ENCODE data around the gene KLRF1. TPM values are rescaled to one million over a fixed set of nuclear protein-coding genes. Genes with fewer than 3 reads are reported as not detected.

KLRF1 gene
- total and polyA plus RNA-seq, 4 donors, result 0.21 to 0.40 (median 0.23) TPM

DNA sequence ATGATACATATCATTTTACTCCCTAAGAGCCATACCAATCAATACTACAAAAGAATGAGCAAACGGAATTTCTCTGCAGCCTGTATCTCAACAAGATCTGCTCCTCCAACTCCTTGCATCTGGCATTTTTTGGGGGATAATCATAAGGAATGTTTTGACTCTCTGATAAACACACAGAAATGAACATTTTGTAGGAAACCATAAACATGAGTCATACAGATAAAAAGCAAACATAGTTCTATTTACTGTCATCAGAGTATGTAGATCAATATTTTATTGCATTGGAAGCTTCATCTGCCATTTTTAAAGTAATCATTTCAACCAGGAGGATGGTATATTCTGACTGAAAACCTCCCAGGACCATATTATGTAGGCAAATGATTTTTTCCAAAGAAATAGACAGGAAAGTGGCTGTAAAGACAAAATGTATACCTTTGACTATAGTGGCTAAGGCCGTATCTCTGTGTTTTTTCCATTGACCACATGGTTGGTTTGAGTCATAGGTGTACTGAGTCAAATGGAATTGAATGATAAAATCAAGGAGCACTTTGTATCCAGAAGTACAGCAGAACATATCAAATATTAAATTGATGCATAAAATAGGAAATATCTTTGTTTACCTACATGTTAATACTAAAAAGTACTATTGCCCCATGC lies 34.2 kb upstream of the KLRF1 start:
- no peaks in the 10 kb centered on the region for H3K27me3 ChIP-seq (ENCODE audit: control insufficient read depth, insufficient read depth, low read length)
- H3K4me3 ChIP-seq (ENCODE audit: low read depth, low read length), result no peak overlapping the region
- no CpG with 5 or more reads among the region's 2 CpGs for WGBS (ENCODE audit: insufficient coverage)
- DNase-seq (ENCODE audit: low read depth in 4 of 6, low spot score in 6 of 6), result no peak
- no peaks in the 10 kb centered on the region for H3K9me3 ChIP-seq (ENCODE audit: control insufficient read depth, insufficient read depth, low read length)
- H3K27ac ChIP-seq (ENCODE audit: low read depth, low read length), result no peak overlapping the region
- H3K36me3 ChIP-seq (ENCODE audit: control insufficient read depth, insufficient read depth, low read length), result no peaks in the 10 kb centered on the region
- no peaks in the 10 kb centered on the region for H3K4me1 ChIP-seq (ENCODE audit: control insufficient read depth, insufficient read depth, low read length)

DNA sequence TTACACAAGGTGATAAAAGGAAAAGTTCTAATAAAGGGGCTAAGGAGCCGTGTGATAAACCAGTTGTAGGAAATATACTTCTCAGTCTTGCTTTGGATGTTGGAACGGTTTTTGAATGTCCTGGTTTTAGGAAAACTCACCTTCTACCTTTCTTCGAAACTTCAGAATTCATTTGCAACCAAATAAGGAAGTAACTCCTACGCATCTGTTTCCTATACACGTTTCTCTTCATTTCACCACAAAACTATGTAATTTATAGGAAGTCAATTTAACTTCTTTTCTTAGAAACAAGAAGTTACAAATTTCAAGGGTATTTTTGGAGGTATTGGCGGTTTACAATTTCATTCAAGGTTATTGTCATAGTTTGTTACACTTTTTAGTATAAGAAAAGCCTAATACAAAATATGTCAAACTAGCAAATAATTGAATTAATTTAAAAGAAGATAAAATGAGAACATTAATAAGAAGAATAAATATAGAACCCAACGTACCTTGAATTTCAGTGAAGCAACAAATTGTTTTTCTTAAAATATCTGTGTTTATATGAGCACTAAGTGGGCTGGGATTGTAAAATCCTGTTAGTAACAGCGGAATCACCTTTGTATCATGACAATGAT lies 33.4 kb upstream of the KLRF1 start:
- WGBS (ENCODE audit: insufficient coverage), result no CpG with 5 or more reads among the region's 8 CpGs

DNA sequence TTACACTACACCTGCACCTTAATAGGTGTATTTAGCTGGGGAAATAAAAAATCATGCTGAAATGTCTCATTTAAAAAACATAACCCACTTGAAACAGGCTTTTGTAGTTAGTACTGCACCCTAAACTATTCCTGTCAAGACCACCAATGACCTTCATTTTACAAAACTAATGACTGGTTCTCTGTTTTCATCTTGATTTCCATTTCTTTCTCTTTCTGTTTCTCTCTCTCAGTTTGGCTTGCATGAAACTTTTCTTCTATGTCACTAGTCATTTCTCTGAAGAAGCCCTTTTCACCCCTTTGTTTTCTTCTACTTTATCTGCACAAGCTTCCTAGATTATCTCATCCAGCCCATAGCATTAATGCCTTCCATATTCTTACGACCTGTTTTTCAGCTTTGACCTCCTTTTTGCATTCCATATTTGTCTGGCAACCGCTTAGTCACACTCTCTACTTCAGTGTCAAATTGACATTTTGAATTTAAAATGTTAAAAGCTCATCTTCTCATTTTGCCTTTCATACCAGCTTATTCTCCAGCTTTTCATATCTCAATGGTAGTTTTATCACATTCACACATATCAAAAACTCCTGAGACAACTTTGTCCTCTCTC lies 32.7 kb upstream of the KLRF1 start:
- Histone ChIP-seq H3K36me3 (ENCODE audit: control insufficient read depth, insufficient read depth, low read length) (no peaks in the 10 kb centered on the region), H3K9me3 (ENCODE audit: control insufficient read depth, insufficient read depth, low read length) (no peaks in the 10 kb centered on the region), H3K27ac (ENCODE audit: low read depth, low read length) (no peak overlapping the region), H3K4me3 (ENCODE audit: low read depth, low read length) (no peak overlapping the region), H3K4me1 (ENCODE audit: control insufficient read depth, insufficient read depth, low read length) (no peaks in the 10 kb centered on the region), H3K27me3 (ENCODE audit: control insufficient read depth, insufficient read depth, low read length) (no peaks in the 10 kb centered on the region)
- WGBS (ENCODE audit: insufficient coverage), result 78% methylated on average over 2 of the region's 2 CpGs
- DNase-seq (ENCODE audit: low read depth in 4 of 6, low spot score in 6 of 6), result no peak

More for the DNA sequence above, 33.4 kb upstream of the KLRF1 start:
- Histone ChIP-seq H3K9me3 (ENCODE audit: control insufficient read depth, insufficient read depth, low read length) (no peaks in the 10 kb centered on the region), H3K4me3 (ENCODE audit: low read depth, low read length) (no peak overlapping the region), H3K27me3 (ENCODE audit: control insufficient read depth, insufficient read depth, low read length) (no peaks in the 10 kb centered on the region), H3K36me3 (ENCODE audit: control insufficient read depth, insufficient read depth, low read length) (no peaks in the 10 kb centered on the region), H3K4me1 (ENCODE audit: control insufficient read depth, insufficient read depth, low read length) (no peaks in the 10 kb centered on the region), H3K27ac (ENCODE audit: low read depth, low read length) (no peak overlapping the region)
- DNase-seq (ENCODE audit: low read depth in 4 of 6, low spot score in 6 of 6), result no peak

DNA sequence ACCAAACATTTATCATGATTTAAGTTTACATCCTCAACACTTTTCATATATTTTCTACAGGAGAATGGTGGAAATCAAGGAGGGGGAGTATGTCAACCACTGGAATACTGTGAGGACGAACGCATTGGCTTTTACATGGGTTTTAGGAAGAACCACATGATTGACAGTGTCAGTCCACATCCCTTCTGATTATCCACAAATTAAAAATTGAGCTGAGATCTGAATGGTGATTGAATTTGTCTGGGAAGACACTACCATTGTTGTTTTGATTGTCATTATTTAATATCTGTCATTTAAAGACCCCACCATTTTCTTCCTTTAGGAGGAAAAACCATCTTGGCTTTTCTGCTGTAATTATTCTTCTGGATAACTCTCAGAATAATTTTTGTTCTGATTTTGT lies 31.3 kb upstream of the KLRF1 start:
- no peak for DNase-seq (ENCODE audit: low read depth in 4 of 6, low spot score in 6 of 6)
- Histone ChIP-seq H3K4me3 (ENCODE audit: low read depth, low read length) (no peak overlapping the region), H3K27ac (ENCODE audit: low read depth, low read length) (no peak overlapping the region), H3K4me1 (ENCODE audit: control insufficient read depth, insufficient read depth, low read length) (no peaks in the 10 kb centered on the region), H3K36me3 (ENCODE audit: control insufficient read depth, insufficient read depth, low read length) (no peaks in the 10 kb centered on the region), H3K9me3 (ENCODE audit: control insufficient read depth, insufficient read depth, low read length) (no peaks in the 10 kb centered on the region), H3K27me3 (ENCODE audit: control insufficient read depth, insufficient read depth, low read length) (no peaks in the 10 kb centered on the region)
- WGBS (ENCODE audit: insufficient coverage), result no CpG with 5 or more reads among the region's 2 CpGs

DNA sequence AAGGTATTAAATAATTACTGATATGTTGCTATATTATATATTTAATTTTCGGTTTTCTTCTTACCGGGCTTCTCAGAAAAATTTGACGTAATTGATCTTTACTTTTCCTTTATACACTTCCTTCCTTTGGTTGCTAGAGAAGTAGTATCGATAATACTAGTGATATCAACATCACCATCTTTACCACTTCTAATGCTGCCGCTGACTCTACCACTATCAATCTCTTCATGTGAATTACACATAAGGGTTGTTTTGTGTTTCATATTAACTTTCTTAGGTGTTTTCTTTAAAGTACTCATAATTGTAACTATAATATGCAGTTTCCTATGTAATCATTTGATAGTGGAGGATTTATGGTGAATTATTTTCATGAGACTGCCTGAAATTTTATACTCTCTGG lies 30.9 kb upstream of the KLRF1 start:
- Histone ChIP-seq H3K9me3 (ENCODE audit: control insufficient read depth, insufficient read depth, low read length) (no peaks in the 10 kb centered on the region), H3K27me3 (ENCODE audit: control insufficient read depth, insufficient read depth, low read length) (no peaks in the 10 kb centered on the region), H3K36me3 (ENCODE audit: control insufficient read depth, insufficient read depth, low read length) (no peaks in the 10 kb centered on the region), H3K4me3 (ENCODE audit: low read depth, low read length) (no peak overlapping the region), H3K27ac (ENCODE audit: low read depth, low read length) (no peak overlapping the region), H3K4me1 (ENCODE audit: control insufficient read depth, insufficient read depth, low read length) (no peaks in the 10 kb centered on the region)
- WGBS (ENCODE audit: insufficient coverage), result no CpG with 5 or more reads among the region's 5 CpGs
- no peak for DNase-seq (ENCODE audit: low read depth in 4 of 6, low spot score in 6 of 6)

DNA sequence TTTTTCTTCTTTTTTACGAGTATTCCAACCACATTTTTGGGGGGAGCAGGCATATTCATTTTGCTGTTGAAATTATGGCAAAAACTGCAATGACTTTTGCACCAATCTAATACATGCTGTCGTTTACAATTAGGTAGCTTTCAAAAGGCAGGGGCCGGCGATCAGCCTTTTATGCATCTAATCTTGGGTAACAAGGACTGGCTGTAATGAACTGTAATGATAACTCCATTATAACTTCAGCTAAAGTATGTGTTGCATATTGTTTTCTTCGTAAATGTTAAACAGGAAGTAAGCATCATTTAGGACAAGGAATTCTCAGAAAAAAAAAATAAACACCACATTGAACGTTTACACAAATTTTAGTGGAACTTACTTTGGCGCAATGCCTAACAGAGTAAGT lies 30.3 kb upstream of the KLRF1 start:
- no peaks in the 10 kb centered on the region for H3K36me3 ChIP-seq (ENCODE audit: control insufficient read depth, insufficient read depth, low read length)
- no peak overlapping the region for H3K27ac ChIP-seq (ENCODE audit: low read depth, low read length)
- H3K4me1 ChIP-seq (ENCODE audit: control insufficient read depth, insufficient read depth, low read length), result no peaks in the 10 kb centered on the region
- no CpG with 5 or more reads among the region's 7 CpGs for WGBS (ENCODE audit: insufficient coverage)
- no peaks in the 10 kb centered on the region for H3K9me3 ChIP-seq (ENCODE audit: control insufficient read depth, insufficient read depth, low read length)
- DNase-seq (ENCODE audit: low read depth in 4 of 6, low spot score in 6 of 6), result no peak
- no peaks in the 10 kb centered on the region for H3K27me3 ChIP-seq (ENCODE audit: control insufficient read depth, insufficient read depth, low read length)
- no peak overlapping the region for H3K4me3 ChIP-seq (ENCODE audit: low read depth, low read length)

DNA sequence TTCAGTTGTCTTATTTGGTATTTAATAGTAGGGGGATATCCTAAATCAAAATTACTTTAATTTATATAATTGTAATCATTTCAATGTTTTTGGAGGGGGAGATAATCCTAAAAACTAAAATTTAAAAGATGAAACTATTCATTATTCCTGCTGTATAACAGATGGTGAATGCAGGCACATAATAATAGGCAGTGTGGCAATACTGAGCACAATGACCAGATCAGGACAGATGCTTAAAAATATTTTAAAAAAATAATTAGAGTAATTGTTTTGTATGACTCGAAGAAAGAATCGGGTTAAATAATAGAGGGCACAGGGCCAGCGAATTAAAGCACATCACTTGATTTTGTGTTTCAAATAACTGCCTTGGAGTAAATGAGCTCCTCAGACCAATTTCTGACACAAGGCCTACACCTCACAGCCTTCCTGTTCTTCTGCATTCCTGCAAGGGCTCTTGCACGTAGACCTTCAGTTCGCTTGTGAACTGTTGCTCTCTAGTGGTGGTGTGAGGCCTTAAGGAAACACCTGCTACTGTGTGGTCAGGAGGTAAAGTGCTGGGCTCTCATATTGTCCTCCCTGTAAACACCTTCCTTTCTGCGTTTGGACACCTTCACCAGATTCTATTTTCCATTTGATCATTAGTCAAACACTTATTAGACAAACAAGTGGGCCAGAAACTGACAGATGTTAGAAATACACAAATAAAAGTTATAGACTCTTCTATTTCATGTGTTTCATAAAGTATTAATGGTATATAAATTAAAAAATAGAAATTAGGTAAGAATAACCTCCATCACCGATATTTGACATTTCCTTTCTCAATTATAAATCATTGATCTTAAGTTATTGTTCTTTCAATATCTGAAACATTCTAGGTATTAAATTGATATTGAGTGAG lies 29.3 kb upstream of the KLRF1 start:
- H3K27me3 ChIP-seq (ENCODE audit: control insufficient read depth, insufficient read depth, low read length), result no peaks in the 10 kb centered on the region
- no peak overlapping the region for H3K27ac ChIP-seq (ENCODE audit: low read depth, low read length)
- no peaks in the 10 kb centered on the region for H3K36me3 ChIP-seq (ENCODE audit: control insufficient read depth, insufficient read depth, low read length)
- no peak overlapping the region for H3K4me3 ChIP-seq (ENCODE audit: low read depth, low read length)
- H3K9me3 ChIP-seq (ENCODE audit: control insufficient read depth, insufficient read depth, low read length), result no peaks in the 10 kb centered on the region
- DNase-seq (ENCODE audit: low read depth in 4 of 6, low spot score in 6 of 6), result peak in 2 of 6 donors; percentile 11 to 20
- 67% methylated on average over 1 of the region's 7 CpGs for WGBS (ENCODE audit: insufficient coverage)
- H3K4me1 ChIP-seq (ENCODE audit: control insufficient read depth, insufficient read depth, low read length), result no peaks in the 10 kb centered on the region

DNA sequence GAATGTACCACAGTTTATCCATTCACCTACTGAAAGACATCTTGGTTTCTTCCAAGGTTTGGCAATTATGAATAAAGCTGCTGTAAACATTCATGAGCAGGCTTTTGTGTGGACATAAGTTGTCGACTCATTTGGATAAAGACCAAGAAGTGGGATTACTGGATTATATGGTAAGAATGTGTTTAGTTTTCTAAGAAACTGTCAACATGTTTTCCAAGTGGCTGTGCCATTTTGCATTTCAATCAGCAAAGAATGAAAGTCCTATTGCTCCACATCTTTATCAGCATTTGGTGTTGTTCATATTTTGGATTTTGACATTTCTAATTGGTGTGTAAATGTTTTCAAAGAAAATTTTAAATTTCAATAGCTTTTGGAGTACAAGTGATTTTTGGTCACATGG lies 27.3 kb upstream of the KLRF1 start:
- WGBS (ENCODE audit: insufficient coverage), result no CpG with 5 or more reads among the region's 1 CpG
- H3K4me1 ChIP-seq (ENCODE audit: control insufficient read depth, insufficient read depth, low read length), result no peaks in the 10 kb centered on the region
- H3K9me3 ChIP-seq (ENCODE audit: control insufficient read depth, insufficient read depth, low read length), result no peaks in the 10 kb centered on the region
- no peaks in the 10 kb centered on the region for H3K27me3 ChIP-seq (ENCODE audit: control insufficient read depth, insufficient read depth, low read length)
- DNase-seq (ENCODE audit: low read depth in 4 of 6, low spot score in 6 of 6), result peak in 1 of 6 donors; percentile 7
- H3K36me3 ChIP-seq (ENCODE audit: control insufficient read depth, insufficient read depth, low read length), result no peaks in the 10 kb centered on the region
- H3K27ac ChIP-seq (ENCODE audit: low read depth, low read length), result no peak overlapping the region
- no peak overlapping the region for H3K4me3 ChIP-seq (ENCODE audit: low read depth, low read length)

DNA sequence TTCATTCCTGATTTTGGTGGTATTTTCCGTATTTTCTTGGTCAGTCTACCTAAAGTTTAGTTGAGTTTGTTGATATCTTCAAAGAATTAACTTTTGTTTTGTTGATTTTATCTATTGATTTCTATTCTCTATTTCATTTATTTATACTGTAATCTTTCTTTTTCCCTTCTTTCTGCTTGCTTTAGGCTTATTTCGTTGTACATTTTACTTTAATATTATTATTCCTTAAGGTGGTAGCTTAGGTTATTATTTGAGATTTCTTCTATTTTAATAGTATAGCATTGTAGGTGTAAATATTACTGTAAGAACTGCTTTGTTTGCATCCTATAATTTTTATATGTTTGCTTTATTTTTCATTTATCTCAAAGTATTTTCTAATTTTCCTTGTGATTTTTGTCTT lies 21.4 kb upstream of the KLRF1 start:
- Histone ChIP-seq H3K27me3 (ENCODE audit: control insufficient read depth, insufficient read depth, low read length) (no peaks in the 10 kb centered on the region), H3K4me3 (ENCODE audit: low read depth, low read length) (no peak overlapping the region), H3K9me3 (ENCODE audit: control insufficient read depth, insufficient read depth, low read length) (no peaks in the 10 kb centered on the region), H3K27ac (ENCODE audit: low read depth, low read length) (no peak overlapping the region), H3K4me1 (ENCODE audit: control insufficient read depth, insufficient read depth, low read length) (no peaks in the 10 kb centered on the region), H3K36me3 (ENCODE audit: control insufficient read depth, insufficient read depth, low read length) (no peaks in the 10 kb centered on the region)
- no CpG with 5 or more reads among the region's 2 CpGs for WGBS (ENCODE audit: insufficient coverage)
- no peak for DNase-seq (ENCODE audit: low read depth in 4 of 6, low spot score in 6 of 6)

All from spinal cord (tissue), 10 donors.